ENCODE results near the gene ZMIZ2.
"Not testable (repeated sequence)": the region's sequence is repeated elsewhere in the genome, so short reads cannot be mapped to it uniquely, and the experiment has no call there.

The ZMIZ2 gene

GRCh38 chr7:44775383-44776107, 26.9 kb downstream of the ZMIZ2 start:
- no peak for DNase-seq

- DNase-seq = no peak
Observed at GRCh38 chr7:44776211-44776610, 27.6 kb downstream of the ZMIZ2 start.

- no peak for DNase-seq
Observed at GRCh38 chr7:44782460-44782859, 33.8 kb downstream of the ZMIZ2 start.

- no peak for DNase-seq
Observed at GRCh38 chr7:44783407-44783806, 34.8 kb downstream of the ZMIZ2 start.

GRCh38 chr7:44784364-44784763, 35.7 kb downstream of the ZMIZ2 start:
- DNase-seq = no peak

- not testable (repeated sequence) for DNase-seq
Observed at GRCh38 chr7:44785218-44785617, 36.6 kb downstream of the ZMIZ2 start.

GRCh38 chr7:44787041-44787440, 38.4 kb downstream of the ZMIZ2 start:
- DNase-seq = no peak

GRCh38 chr7:44787762-44788161, 39.1 kb downstream of the ZMIZ2 start:
- no peak for DNase-seq

GRCh38 chr7:44789990-44790389, 41.3 kb downstream of the ZMIZ2 start:
- DNase-seq = no peak

GRCh38 chr7:44791278-44792219, 42.9 kb downstream of the ZMIZ2 start:
- DNase-seq = no peak

- DNase-seq = no peak
Observed at GRCh38 chr7:44793919-44794318, 45.3 kb downstream of the ZMIZ2 start.

GRCh38 chr7:44794331-44794730, 45.7 kb downstream of the ZMIZ2 start:
- DNase-seq = no peak

- DNase-seq = no peak
Observed at GRCh38 chr7:44796034-44796503, 47.4 kb downstream of the ZMIZ2 start.

GRCh38 chr7:44796504-44797328, 48.1 kb downstream of the ZMIZ2 start, which contains the start of gene PPIA:
Gene PPIA, plus strand, starts transcription at chr7:44796681. Its CDS starts 44 bp downstream, at chr7:44796725.
- DNase-seq = peak; percentile 98

GRCh38 chr7:44797329-44798258, 48.9 kb downstream of the ZMIZ2 start:
- DNase-seq = peak; percentile 84

GRCh38 chr7:44798649-44799305, 50.1 kb downstream of the ZMIZ2 start:
- no peak for DNase-seq

GRCh38 chr7:44799939-44800338, 51.3 kb downstream of the ZMIZ2 start:
- no peak for DNase-seq

- DNase-seq = no peak
Observed at GRCh38 chr7:44801890-44802289, 53.2 kb downstream of the ZMIZ2 start.

GRCh38 chr7:44802418-44803025, 53.9 kb downstream of the ZMIZ2 start:
- no peak for DNase-seq

- not testable (repeated sequence) for DNase-seq
Observed at GRCh38 chr7:44803828-44804519, 55.3 kb downstream of the ZMIZ2 start.
